ENCODE data around the gene PTAFR.
A peak's percentile ranks its signal among the peaks of the same experiment; 100 is the strongest.

Gene PTAFR

GRCh38 chr1:28176492-28177470, at the start of gene PTAFR:
Gene PTAFR (minus strand): TSS chr1:28176690. CDS start chr1:28151021, 25,669 bp downstream.
- no peak for DNase-seq

DNA sequence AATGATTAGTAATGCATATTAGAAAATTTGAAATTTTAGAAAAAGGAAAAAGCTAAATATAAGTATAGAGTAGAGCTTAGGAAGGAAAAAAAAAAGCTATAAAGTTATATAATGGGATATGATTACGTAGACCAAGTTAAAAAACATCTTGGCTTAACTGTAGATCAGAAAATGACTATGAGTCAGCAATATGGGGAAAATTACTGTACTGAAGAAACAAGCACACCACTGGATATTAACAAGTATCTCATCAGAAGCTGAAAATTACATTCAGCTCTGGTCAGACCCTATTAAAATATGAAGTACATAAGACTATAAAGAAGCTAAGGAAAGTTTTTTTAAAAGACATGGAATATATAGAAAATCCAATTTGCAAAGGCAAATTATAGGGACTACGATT, 36.8 kb upstream of the PTAFR start:
- no peak for DNase-seq

DNA sequence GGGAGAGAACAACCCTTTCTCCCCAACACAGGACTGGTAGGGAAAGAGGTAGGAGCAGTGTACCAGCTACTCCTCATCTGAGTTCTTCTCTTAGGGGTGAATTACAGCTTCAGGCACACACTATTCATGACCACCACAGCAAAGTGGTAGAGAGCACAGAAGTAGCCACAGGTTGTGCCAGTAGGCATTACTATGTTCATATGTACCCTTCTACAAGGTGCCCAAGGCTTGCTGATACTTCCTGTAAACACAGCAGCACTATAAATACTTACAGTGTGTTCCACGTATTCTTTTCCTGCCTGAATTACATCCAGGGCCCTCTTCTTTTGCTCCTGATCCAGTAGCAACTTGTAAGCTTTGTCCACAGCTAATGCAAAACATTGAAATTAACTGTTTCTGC, 33.2 kb upstream of the PTAFR start:
- DNase-seq: no peak

- peak; percentile 67 for DNase-seq
These were observed 32.4 kb upstream of the PTAFR start for GRCh38 chr1:28208818-28209441.

GRCh38 chr1:28205243-28205642, 28.8 kb upstream of the PTAFR start:
- no peak for DNase-seq

GRCh38 chr1:28200234-28200873, 23.9 kb upstream of the PTAFR start:
- DNase-seq: no peak

DNA sequence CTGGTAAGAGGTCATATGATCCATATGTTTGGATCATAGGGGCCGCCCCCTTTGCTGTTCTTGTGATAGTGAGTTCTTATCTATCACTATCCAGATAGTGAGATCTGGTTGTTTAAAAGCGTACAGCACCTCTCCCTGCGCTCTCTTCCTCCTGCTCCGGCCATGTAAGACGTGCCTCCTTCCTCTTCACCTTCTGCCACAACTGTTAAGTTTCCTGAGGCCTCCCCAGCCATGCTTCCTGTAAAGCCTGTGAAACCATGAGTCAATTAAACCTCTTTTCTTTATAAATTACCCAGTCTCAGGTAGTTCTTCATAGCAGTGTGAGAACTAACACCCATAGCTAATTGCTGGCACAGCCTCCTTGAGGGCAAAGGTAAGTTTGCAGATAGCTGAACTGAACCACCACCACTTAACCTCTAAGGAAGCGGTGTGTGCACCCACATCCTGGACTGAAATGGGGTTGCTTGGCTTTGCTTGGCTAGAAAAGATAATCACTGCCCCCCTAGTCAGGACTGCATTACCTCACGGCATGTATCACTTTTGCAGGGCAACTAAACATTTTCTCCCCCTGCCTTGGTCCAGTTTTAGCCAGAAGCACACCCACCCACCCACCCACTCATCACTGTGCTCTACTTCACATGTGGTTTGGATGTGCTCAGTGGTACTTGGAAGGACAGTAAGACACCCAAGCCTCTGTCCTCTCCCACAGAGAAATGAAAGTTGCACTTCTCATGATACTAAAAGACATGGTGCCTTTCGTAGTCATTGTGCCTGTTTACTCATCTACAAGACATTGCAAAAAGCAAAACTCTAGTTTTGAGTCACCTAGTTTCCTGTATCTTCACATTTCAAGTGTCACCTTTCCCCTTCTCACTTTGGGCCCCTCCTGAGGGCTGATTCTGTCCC, 23.1 kb upstream of the PTAFR start:
- DNase-seq: peak; percentile 60

- no peak for DNase-seq
These were observed 21.4 kb upstream of the PTAFR start for GRCh38 chr1:28197682-28198415.

- DNase-seq: no peak
These were observed 19.8 kb upstream of the PTAFR start for GRCh38 chr1:28196330-28196729.

DNA sequence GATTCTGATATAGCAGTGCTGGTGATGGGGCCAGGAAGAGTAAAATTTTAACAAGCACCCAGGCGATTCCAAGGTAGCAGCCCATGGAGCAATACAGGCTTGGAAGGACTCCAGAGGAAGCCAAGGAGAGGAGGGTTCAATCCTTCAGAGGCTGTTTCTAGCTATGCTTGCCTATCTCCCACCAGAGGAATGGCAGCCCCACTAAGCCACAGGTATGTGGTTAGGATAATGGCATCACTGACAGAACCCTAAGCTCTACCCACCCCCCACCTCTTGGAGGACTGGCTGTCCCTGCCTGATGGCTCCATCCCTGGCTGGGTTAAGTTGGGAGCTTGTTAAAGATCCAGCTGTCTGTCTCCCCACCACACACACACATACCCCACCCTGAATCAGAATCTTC, 19.3 kb upstream of the PTAFR start:
- no peak for DNase-seq

- no peak for DNase-seq
These were observed 18.0 kb upstream of the PTAFR start for GRCh38 chr1:28194326-28195035.

GRCh38 chr1:28193701-28194161, 17.2 kb upstream of the PTAFR start:
- DNase-seq: no peak

DNA sequence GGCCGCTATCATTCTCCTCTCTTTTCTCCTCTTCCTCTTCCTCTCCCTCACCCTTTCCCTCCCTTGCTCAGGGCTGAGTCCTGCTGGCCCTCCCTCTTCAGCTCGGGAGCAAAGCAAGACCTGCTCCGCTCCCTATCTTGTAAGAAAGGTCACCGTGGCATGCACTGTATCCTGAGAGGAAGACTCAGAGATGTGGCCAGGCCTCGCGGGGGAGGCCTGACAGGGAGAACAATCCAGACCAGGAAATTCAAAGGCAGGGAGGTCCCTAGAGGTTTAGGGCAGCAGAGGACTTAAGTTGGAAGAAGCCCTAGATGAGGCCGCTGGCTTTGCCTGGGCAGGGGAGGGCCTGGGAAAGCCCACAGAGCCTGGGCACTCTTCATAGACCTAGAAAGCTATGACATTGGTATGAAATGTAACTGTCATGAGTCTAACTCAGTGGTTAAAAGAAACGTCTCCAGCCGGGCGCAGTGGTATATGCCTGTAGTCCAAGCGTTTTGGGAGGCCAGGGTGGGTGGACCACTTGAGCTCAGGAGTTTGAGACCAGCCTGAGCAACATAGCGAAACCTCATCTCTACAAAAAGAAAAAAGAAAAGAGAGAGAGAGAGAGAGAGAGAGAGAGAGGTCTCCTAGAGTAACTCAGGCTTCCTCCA, 14.6 kb upstream of the PTAFR start:
- no peak for DNase-seq

- DNase-seq: no peak
These were observed 14.0 kb upstream of the PTAFR start for GRCh38 chr1:28190337-28190979.

- DNase-seq: no peak
These were observed 8.6 kb upstream of the PTAFR start for GRCh38 chr1:28185071-28185470.

DNA sequence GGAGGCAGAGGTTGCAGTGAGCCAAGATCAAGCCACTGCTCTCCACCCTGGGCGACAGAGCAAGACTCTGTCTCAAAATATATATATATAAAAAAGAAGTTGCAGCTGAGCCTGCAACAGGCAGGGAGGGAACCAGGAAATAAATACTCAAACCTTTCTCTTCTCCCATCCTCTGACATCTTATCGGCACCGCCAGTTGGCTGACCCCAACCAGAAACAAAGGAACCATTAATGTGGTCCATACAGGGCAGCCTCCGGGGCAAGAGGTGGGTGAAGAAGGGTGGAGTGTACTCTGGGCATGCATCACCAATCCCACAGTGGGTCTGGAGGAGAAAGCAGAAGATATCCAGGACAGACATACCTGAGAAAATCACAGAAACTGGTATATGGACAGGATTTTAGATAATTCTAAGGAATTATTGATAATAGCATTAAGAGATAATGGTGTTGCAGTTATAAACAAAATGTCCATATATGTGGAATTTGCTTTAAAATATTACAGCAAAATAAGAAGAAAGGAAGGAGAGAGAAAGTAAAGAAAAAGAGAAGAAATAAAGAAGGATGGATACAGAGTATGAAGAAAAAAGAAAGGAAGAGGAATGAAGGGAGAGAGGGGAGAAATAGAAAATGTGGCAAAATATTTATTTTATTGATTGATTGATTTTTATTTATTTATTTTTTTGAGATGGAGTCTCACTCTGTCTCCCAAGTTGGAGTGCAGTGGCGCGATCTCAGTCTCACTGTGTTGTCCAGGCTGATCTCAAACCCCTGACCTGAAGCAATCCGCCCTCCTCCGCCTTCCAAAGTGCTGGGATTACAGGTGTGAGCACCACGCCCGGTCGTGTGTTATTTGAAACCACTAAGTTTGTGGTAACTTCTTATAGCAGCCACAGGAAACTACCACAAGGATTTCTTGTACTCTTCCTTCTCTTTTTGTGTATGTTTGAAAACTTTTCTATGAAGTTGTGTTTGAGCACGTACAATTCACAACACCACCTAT, 4.1 kb upstream of the PTAFR start:
- no peak for DNase-seq

GRCh38 chr1:28178690-28179485, 2.4 kb upstream of the PTAFR start:
- DNase-seq: no peak

DNA sequence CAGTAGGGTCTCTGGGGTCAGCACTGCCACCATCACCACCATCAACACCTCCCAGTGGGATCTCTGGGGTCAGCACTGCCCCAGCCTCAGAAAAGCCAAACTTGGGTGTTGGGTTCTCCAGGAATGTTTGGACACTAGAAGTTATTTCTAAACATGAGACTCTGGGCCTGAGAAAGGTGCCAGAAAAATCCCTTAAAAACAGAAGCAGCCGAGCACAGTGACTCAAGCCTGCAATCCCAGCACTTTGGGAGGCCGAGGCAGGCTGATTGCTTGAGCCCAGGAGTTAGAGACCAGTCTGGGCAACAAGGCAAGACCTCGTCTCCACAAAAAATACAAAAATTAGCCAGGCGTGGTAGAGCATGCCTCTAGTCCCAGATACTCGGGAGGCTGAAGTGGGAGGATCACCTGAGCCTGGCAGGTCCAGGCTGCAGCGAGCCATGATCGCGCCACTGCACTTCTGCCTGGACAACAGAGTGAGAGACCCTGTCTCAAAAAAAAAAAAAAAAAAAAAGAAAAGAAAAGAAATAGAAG, 470 bp downstream of the PTAFR start:
- DNase-seq: no peak

All from stimulated activated CD4-positive, alpha-beta T cell treated with anti-CD3 and anti-CD28 coated beads, Interleukin-4, amount 100 ng/mL, for 24 hours (primary cell).